HG02884 (cell line): Measurements from ENCODE around the gene HHIPL1.

ENCODE experiments used
- ATAC-seq: cut with Tn5 transposase; IDR thresholded peaks from one replicate; pipeline ENCODE4 v1.9.1; 2021; ENCODE audit warnings: mild to moderate bottlenecking, moderate library complexity; ENCODE audit not compliant: unreplicated experiment

HHIPL1 gene

GRCh38 chr14:99674064-99674650 is 29.2 kb downstream of the HHIPL1 start:
- ATAC-seq = no peak

- ATAC-seq = no peak
Measured at GRCh38 chr14:99674776-99675381, 29.9 kb downstream of the HHIPL1 start.

GRCh38 chr14:99675382-99675835 is 30.5 kb downstream of the HHIPL1 start:
- ATAC-seq = no peak

DNA sequence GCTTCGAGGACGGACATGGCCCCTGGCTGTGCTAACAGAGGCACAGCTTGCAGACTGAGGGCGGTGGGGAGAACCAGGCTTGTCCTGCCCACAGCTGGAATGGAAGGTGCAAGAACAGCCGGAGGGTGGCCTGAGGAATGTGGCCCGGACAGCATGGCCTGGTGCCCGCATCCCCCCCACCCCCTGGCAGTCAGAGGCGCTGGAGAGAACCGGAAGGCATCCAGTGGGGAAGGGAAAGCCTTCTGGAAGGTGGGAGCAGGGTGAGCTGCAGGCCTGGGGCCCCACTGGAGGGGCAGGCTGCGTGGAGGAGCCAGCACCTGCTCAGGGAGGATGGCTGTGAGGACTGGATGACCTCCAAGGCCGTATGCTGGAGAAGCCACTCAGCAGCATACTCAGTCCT is 31.0 kb downstream of the HHIPL1 start:
- ATAC-seq = no peak

DNA sequence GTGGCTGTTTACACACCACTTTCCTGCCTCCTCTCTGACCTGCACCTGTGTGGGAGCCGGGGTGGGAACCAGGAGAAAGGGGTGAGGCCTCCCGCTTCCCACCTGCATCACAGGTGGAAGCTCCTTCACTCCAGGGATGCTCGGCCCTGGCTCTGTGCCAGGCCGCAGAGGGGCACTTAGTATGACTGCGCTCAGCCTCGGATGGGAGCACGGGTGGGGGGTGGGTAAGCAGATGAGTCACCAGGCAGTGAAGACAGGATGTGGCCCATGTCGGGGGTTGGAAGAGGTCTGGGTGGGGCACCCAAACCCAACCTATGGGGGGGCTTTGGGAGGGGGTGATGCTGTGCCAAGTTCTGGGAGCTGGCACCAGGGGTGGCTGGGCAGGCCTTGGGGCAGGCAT is 31.7 kb downstream of the HHIPL1 start:
- ATAC-seq = no peak

- no peak for ATAC-seq
Measured at GRCh38 chr14:99677231-99678140, 32.6 kb downstream of the HHIPL1 start.

DNA sequence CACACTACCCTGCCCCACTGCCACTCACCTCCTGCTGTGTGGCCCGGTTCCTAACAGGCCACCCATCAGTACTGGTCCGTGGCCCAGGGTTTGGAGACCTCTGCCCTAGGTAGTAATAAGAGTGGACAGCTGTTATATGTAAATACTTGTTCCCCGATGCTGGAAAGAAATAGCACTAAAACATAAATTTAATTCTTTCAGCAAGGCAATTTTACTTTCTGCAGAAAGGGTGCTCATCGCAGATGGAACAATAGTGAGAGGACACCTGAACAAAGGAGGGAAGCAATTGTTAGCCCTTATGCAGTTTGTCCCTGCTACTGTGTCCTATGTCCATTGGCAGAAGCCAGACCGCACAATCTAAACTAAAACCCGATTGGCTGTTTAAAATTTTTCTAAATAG is 33.3 kb downstream of the HHIPL1 start:
- no peak for ATAC-seq

- ATAC-seq = no peak
Measured at GRCh38 chr14:99679111-99679510, 34.2 kb downstream of the HHIPL1 start.

DNA sequence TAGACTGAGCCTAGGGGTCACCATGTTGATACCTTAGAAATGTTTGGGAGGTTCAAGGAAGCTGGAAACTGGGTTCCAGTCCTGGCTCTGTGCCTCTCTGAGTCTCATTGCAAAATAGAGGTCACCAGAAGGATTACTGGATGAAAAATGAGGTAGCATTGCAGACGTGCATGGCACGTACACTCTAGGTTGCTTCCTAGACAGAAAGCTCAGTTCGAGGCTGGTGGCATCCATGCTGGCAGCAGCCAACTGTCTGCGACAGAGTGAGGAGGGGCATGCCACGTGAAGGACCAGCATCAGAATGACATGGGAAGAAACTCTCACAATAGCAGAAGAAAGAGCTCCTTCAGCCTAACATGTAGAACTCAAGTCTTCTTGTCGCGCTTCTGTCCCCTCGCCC is 34.6 kb downstream of the HHIPL1 start:
- no peak for ATAC-seq

DNA sequence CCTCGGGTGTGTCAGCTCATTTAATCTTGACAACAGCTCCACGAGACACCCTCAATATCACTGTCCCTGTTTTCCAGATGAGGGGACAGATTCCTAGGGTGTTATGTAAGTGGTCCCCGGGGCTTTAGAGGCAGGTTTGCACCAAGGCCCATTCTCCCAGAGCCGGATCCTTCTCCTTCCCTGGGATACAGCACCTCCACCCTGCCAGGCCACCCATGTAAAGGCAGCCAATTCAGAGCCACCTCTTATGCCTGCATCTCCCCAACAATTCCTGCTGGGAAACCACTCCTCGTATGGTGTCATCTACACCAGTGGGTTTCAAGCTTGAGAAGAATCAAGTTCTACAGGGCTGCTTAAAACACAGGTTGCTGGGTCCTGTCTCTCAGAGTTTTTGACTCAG is 35.1 kb downstream of the HHIPL1 start:
- ATAC-seq = no peak

- no peak for ATAC-seq
Measured at GRCh38 chr14:99681101-99681831, 36.3 kb downstream of the HHIPL1 start.

- ATAC-seq = no peak
Measured at GRCh38 chr14:99681832-99682148, 36.9 kb downstream of the HHIPL1 start.

- peak; percentile 37 for ATAC-seq
Measured at GRCh38 chr14:99682809-99683618, 38.1 kb downstream of the HHIPL1 start.

GRCh38 chr14:99683619-99684409 is 38.9 kb downstream of the HHIPL1 start, which contains the start of gene CYP46A1:
Gene CYP46A1 (plus strand): TSS chr14:99684298. CDS start chr14:99684418, 120 bp downstream.
- peak; percentile 89 for ATAC-seq

DNA sequence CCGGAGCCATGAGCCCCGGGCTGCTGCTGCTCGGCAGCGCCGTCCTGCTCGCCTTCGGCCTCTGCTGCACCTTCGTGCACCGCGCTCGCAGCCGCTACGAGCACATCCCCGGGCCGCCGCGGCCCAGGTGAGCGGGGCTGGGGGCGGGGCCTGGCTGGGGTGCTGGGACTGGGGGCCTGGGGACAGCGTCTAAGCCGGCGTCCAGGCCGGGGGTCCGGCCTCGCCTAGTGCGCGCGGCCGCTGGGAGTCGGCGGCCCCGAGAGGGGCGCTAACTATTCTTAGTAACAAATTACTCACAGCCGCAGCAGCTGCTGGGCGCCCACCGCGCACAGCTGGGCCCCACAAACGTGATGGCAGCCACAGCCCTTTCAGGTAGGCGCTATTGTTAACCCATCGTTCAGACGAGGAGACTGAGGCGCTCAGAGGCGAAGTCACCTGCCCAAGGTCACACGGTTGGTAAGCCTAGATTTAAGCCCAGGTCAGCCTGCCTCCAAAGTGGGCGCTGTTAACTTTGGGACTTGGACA is 39.5 kb downstream of the HHIPL1 start:
- ATAC-seq = peak; percentile 21

- no peak for ATAC-seq
Measured at GRCh38 chr14:99685151-99685591, 40.2 kb downstream of the HHIPL1 start.

DNA sequence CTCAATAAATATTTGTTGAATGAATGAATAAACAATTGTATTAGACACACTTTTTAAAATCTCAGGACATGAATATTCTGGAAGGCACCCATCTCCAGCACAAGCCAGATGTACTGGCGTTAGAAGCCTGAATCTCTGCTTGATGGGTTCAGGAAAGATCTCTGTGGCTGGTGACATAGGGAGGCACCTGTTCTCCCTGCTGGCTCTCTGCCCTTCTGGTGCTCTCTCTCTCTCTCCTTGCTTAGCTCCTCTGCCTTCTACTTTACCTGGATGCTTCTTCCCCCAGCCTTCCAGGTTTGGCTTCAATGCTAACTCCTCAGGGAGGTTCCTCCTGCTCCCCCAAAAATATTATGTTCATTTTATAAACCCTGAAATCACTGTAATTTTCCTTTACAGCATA is 40.7 kb downstream of the HHIPL1 start:
- ATAC-seq = no peak

DNA sequence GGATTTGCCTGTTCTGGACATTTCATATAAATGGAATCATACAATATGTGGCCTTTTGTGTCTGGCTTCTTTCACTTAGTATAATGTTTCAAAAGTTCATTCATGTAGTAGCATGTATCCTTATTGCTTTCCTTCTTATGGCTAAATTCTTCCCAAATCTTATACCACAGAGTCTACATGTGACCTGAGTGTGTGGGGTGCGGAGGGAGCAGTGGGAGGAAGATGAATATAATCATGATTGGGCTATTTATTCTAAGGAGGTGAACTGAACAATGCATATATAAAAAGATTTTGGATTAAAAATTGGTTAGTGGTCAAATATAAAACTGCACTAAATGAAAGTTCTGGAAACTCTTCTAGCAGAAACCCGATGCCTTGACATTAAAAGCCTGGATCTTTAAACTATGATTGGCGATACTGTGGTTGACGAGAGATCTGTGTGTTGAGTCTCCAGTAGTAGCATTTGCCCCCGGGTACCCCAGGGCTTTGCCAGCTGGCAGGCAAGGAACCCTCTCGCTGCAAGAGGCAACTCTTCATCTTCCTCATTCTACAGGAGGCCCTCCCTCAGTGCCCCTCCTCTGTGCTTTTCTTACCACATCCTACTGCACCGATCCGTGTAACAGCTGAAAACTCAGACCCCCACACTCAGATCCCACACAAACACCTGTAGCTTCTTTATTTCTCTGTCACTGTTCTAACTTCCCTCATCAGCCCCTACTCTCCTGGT is 41.8 kb downstream of the HHIPL1 start:
- no peak for ATAC-seq
